CD4-positive, alpha-beta T cell treated with Interleukin-12 subunit alpha and Interleukin-12 subunit beta, for 1 hour (primary cell): ENCODE results near the gene ING2.
"Not testable (repeated sequence)": the region's sequence is repeated elsewhere in the genome, so short reads cannot be mapped to it uniquely, and the experiment has no call there.

ENCODE experiments used
- DNase-seq: peaks from one replicate; pipeline ENCODE4 v3.0.0-alpha.2; 2020

The ING2 gene

DNA sequence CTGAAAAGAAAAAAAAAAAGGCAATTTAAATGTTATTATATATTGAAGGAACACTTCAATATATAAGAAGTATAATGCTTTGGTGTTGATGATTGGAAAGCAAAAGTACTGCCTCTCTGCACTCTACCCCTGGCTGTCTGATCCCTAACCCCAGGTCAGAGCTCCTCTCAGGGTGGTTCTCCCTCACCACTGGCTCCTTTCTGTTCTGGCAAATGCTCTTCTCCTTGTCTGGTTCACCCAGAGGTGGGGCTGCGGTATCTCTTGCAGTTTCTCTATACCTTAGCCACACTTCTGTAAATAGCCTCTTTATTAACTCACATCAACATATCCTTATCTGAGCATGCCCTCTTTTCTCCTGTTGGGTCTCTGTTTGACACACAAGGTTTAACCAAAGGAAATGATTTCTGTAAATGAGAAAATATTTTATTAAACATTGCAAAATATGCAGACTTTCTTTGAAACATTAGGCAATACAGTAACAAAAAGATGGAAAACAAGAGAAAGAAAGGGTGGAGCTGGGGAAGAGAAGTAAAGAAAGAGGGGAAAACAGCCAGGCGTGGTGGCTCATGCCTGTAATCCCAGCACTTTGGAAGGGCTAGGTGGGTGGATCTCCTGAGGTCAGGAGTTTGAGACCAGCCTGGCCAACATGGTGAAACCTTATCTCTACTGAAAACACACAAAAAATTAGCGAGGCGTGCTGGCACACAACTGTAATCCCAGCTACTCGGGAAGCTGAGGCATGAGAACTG, 45.7 kb downstream of the ING2 start:
- DNase-seq = no peak

- no peak for DNase-seq
Observed at GRCh38 chr4:183552274-183553146, 47.7 kb downstream of the ING2 start.

- DNase-seq = not testable (repeated sequence)
Observed at GRCh38 chr4:183553147-183553478, 48.3 kb downstream of the ING2 start.

DNA sequence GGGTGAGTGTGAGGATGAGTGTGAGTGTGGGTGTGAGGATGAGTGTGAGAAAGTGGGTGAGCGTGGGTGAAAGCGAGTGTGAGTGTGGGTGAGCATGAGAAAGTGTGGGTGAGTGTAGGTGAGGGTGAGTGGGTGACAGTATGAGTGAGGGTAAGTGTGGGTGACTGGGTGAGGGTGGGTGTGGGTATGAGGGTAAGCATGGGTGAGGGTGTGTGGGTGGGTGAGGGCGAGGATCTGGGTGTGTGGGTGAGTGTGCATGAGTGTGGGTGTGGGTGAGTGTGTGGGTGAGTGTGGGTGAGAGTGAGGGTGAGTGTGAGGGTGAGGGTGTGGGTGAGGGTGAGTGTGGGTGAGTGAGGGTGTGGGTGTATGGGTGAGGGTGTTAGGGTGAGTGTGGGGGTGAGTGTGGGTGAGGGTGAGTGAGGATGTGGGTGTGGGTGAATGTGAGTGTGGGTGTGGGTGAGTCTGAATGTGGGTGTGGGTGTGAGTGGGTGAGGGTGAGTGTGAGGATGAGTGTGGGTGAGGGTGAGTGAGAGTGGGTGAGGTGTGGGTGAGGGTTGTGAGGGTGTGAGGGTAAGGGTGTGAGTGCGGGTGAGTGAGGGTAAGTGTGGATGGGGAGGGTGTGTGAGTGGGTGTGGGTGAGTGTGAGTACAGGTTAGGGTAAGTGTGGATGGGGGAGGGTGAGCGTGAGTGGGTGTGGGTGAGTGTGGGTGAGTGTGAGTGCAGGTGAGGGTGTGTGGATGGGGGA, 48.9 kb downstream of the ING2 start:
- DNase-seq = no peak

GRCh38 chr4:183554346-183554686, 49.5 kb downstream of the ING2 start:
- DNase-seq = no peak

GRCh38 chr4:183554878-183555585, 50.2 kb downstream of the ING2 start:
- no peak for DNase-seq

DNA sequence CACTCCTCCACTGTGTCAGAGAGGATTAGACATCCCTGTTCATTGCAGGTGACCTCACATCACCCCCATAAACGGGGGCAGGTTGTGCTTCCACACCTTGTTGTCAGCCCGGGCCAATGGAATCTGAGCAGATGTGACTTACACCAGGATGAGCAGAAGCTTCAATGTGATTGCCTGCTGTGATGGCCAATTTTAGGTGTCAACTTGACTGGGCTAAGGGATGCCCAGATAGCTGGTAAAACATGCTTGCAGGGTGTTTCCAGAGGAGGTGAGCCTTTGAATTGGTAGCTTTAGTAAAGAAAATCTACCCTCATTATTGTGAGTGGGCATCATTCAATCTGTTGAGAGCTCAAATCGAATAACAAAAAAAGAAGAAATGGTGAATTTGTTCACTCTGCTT, 52.1 kb downstream of the ING2 start:
- DNase-seq = no peak

- DNase-seq = no peak
Observed at GRCh38 chr4:183557611-183558010, 52.8 kb downstream of the ING2 start.

GRCh38 chr4:183558873-183559272, 54.0 kb downstream of the ING2 start:
- DNase-seq = no peak

- no peak for DNase-seq
Observed at GRCh38 chr4:183561905-183562304, 57.0 kb downstream of the ING2 start.
